ENCODE data around the gene TOR2A.

- TF ChIP-seq, protein P1, sequence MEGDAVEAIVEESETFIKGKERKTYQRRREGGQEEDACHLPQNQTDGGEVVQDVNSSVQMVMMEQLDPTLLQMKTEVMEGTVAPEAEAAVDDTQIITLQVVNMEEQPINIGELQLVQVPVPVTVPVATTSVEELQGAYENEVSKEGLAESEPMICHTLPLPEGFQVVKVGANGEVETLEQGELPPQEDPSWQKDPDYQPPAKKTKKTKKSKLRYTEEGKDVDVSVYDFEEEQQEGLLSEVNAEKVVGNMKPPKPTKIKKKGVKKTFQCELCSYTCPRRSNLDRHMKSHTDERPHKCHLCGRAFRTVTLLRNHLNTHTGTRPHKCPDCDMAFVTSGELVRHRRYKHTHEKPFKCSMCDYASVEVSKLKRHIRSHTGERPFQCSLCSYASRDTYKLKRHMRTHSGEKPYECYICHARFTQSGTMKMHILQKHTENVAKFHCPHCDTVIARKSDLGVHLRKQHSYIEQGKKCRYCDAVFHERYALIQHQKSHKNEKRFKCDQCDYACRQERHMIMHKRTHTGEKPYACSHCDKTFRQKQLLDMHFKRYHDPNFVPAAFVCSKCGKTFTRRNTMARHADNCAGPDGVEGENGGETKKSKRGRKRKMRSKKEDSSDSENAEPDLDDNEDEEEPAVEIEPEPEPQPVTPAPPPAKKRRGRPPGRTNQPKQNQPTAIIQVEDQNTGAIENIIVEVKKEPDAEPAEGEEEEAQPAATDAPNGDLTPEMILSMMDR (IDR thresholded peaks at IDR 0.05): no peak
- no peak for TF ChIP-seq POLR2A (IDR thresholded peaks at IDR 0.05)
- TF ChIP-seq EP300 (IDR thresholded peaks at IDR 0.05; ENCODE audit: low read depth): no peak
Observed at GRCh38 chr9:127734247-127734746, 797 bp downstream of the TOR2A start.
